GM23338 (cell line): ENCODE results near the gene CNN3. TPM values are rescaled to one million over a fixed set of nuclear protein-coding genes. Genes with fewer than 3 reads are reported as not detected.

Experiments
- ATAC-seq: fragments of 200-7000 bp; cut with Tn5 transposase; 3 replicates; pipeline ENCODE4 v1.9.1; 2020
- DNase-seq: peaks from one replicate; pipeline ENCODE4 v3.0.0-alpha.2; 2015; ENCODE audit warnings: low spot score
- H2AFZ ChIP-seq: fragments of 200-600 bp; sonication (generic); 2 replicates; pipeline ENCODE4 v1.8.0; 2016; ENCODE audit warnings: antibody characterized with exemption, mild to moderate bottlenecking, moderate library complexity
- H3F3A ChIP-seq: fragments of 200-600 bp; sonication (generic); replicated peaks from 2 replicates; pipeline ENCODE4 v1.8.0; 2017; ENCODE audit warnings: antibody characterized with exemption, mixed run types, low read depth
- H3K27ac ChIP-seq: fragments of 200-600 bp; sonication (generic); 2 replicates; pipeline ENCODE4 v1.6.1; 2016; ENCODE audit warnings: low read depth
- H3K27me3 ChIP-seq: fragments of 200-600 bp; sonication (generic); 2 replicates; pipeline ENCODE4 v1.8.0; 2016; ENCODE audit warnings: mild to moderate bottlenecking, mixed run types, moderate library complexity; ENCODE audit not compliant: insufficient read depth
- H3K36me3 ChIP-seq: fragments of 200-600 bp; sonication (generic); 2 replicates; pipeline ENCODE4 v1.8.0; 2016; ENCODE audit warnings: mild to moderate bottlenecking; ENCODE audit not compliant: insufficient read depth
- H3K4me1 ChIP-seq: fragments of 200-600 bp; sonication (generic); 2 replicates; pipeline ENCODE4 v1.8.0; 2016; ENCODE audit warnings: mild to moderate bottlenecking, moderate library complexity; ENCODE audit not compliant: insufficient read depth
- H3K4me2 ChIP-seq: fragments of 200-600 bp; sonication (generic); 2 replicates; pipeline ENCODE4 v1.7.1; 2017; ENCODE audit warnings: mixed run types
- H3K4me3 ChIP-seq: fragments of 200-600 bp; sonication (generic); 2 replicates; pipeline ENCODE4 v1.6.1; 2016; ENCODE audit warnings: mixed run types
- H3K79me2 ChIP-seq: fragments of 200-600 bp; sonication (generic); replicated peaks from 2 replicates; pipeline ENCODE4 v1.8.0; 2017; ENCODE audit warnings: mild to moderate bottlenecking; ENCODE audit not compliant: insufficient read depth
- H3K9me2 ChIP-seq: fragments of 200-600 bp; sonication (generic); 2 replicates; pipeline ENCODE4 v1.8.0; 2017; ENCODE audit not compliant: insufficient read depth
- H4K20me1 ChIP-seq: fragments of 200-600 bp; sonication (generic); replicated peaks from 2 replicates; pipeline ENCODE4 v1.8.0; 2017; ENCODE audit warnings: mild to moderate bottlenecking; ENCODE audit not compliant: insufficient read depth
- H3K27ac Mint-ChIP-seq: 2 replicates; pipeline ENCODE4 v1.8.0; 2020; ENCODE audit warnings: inconsistent platforms, mild to moderate bottlenecking, moderate library complexity, mixed read lengths
- H3K27me3 Mint-ChIP-seq: 3 replicates; pipeline ENCODE4 v1.8.0; 2022; ENCODE audit warnings: low read depth, mild to moderate bottlenecking, moderate library complexity, mixed read lengths, inconsistent platforms; ENCODE audit not compliant: insufficient read depth, poor library complexity
- H3K36me3 Mint-ChIP-seq: 3 replicates; pipeline ENCODE4 v1.8.0; 2021; ENCODE audit warnings: low read depth, mild to moderate bottlenecking, inconsistent platforms, moderate library complexity, mixed read lengths
- H3K4me1 Mint-ChIP-seq: 3 replicates; pipeline ENCODE4 v1.8.0; 2020; ENCODE audit warnings: mild to moderate bottlenecking, inconsistent platforms, mixed read lengths
- H3K4me3 Mint-ChIP-seq: 3 replicates; pipeline ENCODE4 v1.8.0; 2021; ENCODE audit warnings: moderate library complexity, mild to moderate bottlenecking, inconsistent platforms, mixed read lengths
- H3K9me3 Mint-ChIP-seq: 3 replicates; pipeline ENCODE4 v1.8.0; 2020; ENCODE audit warnings: moderate library complexity, mild to moderate bottlenecking, inconsistent platforms, mixed read lengths
- CREB1 ChIP-seq: fragments of 250-450 bp; sonication (Bioruptor Pico); IDR thresholded peaks from 2 replicates; pipeline ENCODE4 v1.5.0; 2020; ENCODE audit warnings: low read depth, mild to moderate bottlenecking, moderate library complexity
- JUNB ChIP-seq: IDR thresholded peaks from one replicate; pipeline ENCODE4 v1.6.1; 2016; ENCODE audit warnings: antibody characterized with exemption; ENCODE audit not compliant: unreplicated experiment
- NANOG ChIP-seq: IDR thresholded peaks from 2 replicates; pipeline ENCODE4 v1.6.1; 2016; ENCODE audit warnings: antibody characterized with exemption, borderline replicate concordance
- ZNF114 ChIP-seq: fragments of 250-450 bp; sonication (Bioruptor Pico); IDR thresholded peaks from 2 replicates; pipeline ENCODE4 v1.5.0; 2020; ENCODE audit warnings: mild to moderate bottlenecking, moderate library complexity
- ZNF331 ChIP-seq: fragments of 250-450 bp; sonication (Bioruptor Pico); IDR thresholded peaks from 2 replicates; pipeline ENCODE4 v1.5.0; 2020; ENCODE audit warnings: low read depth, mild to moderate bottlenecking, moderate library complexity
- polyA plus RNA-seq: library from polyadenylated mRNA; unstranded; fragments of >200 nt; fragmentation: Nextera tagmentation; extraction: Ambion mirVana; gene quantifications from 2 replicates; pipeline ENCODE4 v1.2.1, GENCODE V29; 2016
- total RNA-seq: library from RNA; depleted of rRNA; stranded (reverse); fragments of >200 nt; shearing (Covaris generic); gene quantifications from 2 replicates; pipeline ENCODE4 v1.2.3, GENCODE V29; 2014
- TF ChIP-seq, protein P1 (sequence below): fragments of 250-450 bp; sonication (Bioruptor Pico); IDR thresholded peaks from 2 replicates; pipeline ENCODE4 v1.5.0; 2020; ENCODE audit warnings: mild to moderate bottlenecking, moderate library complexity
- TF ChIP-seq, protein P2 (sequence below), 2 experiments: fragments of 200-600 bp in 1 of 2; sonication (generic) in 1 of 2; conservative IDR thresholded peaks; 2 replicates each; pipeline versions ENCODE4 v1.5.1 to v1.6.1; 2016 to 2017; ENCODE audit warnings: antibody characterized with exemption in 2 of 2, low read depth in 2 of 2, mild to moderate bottlenecking in 2 of 2, moderate library complexity in 1 of 2

Gene CNN3
- total and polyA plus RNA-seq, 2 experiments from 2014 or later = 220 to 312 TPM

DNA sequence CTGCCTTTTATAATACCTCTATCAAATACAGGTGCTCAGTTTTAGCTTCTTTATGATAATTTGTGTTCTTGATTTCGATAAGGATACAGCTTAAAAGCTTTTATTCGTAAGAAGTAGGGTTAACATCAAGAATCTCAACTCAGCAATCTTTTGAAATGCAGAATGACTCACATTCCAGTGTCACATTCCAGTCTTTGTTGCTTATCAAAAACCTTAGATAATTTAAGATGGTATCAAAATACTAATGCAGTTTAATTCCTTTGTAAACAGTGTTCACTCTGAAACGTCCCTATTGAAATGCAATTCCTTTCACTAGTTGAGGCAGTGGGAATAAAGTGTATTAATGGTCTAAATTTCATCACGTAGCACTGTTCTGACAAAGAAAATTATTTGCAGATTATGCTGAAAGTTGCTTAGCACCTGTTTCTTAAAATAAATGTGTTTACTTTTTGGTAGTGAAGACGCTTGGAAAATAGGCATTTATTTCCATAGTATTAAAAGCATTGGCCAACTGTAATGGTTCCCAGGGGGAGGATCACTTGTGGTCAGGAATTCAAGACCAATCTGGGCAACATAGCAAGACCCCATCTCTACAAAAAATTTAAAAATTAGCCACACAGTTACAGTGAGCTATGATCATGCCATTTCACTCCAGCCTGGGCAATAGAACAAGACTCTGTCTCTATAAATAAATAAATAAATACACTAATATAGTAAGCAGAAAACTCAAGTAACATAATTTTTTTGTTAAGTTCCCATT, 10.1 kb upstream of the CNN3 start:
- Histone ChIP-seq H3F3A (no peaks in the 10 kb centered on the region), H2AFZ (no peak overlapping the region), H3K27ac (no peak overlapping the region), H3K27me3 (no peaks in the 10 kb centered on the region), H3K9me2 (no peaks in the 10 kb centered on the region), H3K4me2 (peak overlapping the region; percentile 6; the same call in 1 of the 2 replicates), H3K79me2 (no peaks in the 10 kb centered on the region), H3K36me3 (no peaks in the 10 kb centered on the region), H4K20me1 (no peaks in the 10 kb centered on the region), H3K4me3 (no peak overlapping the region), H3K4me1 (peaks cover 34% of the 10 kb centered on the region)
- Mint-ChIP-seq H3K36me3 (peaks cover 8% of the 10 kb centered on the region; the same call in 1 of the 3 replicates), H3K4me3 (no peak overlapping the region), H3K4me1 (peaks cover 25% of the 10 kb centered on the region), H3K27me3 (peaks cover 4% of the 10 kb centered on the region), H3K9me3 (no peaks in the 10 kb centered on the region), H3K27ac (no peak overlapping the region; the same call in 1 of the 2 replicates)
- no peak for TF ChIP-seq CREB1 (CRISPR knock-in tag)
- TF ChIP-seq, protein P1, sequence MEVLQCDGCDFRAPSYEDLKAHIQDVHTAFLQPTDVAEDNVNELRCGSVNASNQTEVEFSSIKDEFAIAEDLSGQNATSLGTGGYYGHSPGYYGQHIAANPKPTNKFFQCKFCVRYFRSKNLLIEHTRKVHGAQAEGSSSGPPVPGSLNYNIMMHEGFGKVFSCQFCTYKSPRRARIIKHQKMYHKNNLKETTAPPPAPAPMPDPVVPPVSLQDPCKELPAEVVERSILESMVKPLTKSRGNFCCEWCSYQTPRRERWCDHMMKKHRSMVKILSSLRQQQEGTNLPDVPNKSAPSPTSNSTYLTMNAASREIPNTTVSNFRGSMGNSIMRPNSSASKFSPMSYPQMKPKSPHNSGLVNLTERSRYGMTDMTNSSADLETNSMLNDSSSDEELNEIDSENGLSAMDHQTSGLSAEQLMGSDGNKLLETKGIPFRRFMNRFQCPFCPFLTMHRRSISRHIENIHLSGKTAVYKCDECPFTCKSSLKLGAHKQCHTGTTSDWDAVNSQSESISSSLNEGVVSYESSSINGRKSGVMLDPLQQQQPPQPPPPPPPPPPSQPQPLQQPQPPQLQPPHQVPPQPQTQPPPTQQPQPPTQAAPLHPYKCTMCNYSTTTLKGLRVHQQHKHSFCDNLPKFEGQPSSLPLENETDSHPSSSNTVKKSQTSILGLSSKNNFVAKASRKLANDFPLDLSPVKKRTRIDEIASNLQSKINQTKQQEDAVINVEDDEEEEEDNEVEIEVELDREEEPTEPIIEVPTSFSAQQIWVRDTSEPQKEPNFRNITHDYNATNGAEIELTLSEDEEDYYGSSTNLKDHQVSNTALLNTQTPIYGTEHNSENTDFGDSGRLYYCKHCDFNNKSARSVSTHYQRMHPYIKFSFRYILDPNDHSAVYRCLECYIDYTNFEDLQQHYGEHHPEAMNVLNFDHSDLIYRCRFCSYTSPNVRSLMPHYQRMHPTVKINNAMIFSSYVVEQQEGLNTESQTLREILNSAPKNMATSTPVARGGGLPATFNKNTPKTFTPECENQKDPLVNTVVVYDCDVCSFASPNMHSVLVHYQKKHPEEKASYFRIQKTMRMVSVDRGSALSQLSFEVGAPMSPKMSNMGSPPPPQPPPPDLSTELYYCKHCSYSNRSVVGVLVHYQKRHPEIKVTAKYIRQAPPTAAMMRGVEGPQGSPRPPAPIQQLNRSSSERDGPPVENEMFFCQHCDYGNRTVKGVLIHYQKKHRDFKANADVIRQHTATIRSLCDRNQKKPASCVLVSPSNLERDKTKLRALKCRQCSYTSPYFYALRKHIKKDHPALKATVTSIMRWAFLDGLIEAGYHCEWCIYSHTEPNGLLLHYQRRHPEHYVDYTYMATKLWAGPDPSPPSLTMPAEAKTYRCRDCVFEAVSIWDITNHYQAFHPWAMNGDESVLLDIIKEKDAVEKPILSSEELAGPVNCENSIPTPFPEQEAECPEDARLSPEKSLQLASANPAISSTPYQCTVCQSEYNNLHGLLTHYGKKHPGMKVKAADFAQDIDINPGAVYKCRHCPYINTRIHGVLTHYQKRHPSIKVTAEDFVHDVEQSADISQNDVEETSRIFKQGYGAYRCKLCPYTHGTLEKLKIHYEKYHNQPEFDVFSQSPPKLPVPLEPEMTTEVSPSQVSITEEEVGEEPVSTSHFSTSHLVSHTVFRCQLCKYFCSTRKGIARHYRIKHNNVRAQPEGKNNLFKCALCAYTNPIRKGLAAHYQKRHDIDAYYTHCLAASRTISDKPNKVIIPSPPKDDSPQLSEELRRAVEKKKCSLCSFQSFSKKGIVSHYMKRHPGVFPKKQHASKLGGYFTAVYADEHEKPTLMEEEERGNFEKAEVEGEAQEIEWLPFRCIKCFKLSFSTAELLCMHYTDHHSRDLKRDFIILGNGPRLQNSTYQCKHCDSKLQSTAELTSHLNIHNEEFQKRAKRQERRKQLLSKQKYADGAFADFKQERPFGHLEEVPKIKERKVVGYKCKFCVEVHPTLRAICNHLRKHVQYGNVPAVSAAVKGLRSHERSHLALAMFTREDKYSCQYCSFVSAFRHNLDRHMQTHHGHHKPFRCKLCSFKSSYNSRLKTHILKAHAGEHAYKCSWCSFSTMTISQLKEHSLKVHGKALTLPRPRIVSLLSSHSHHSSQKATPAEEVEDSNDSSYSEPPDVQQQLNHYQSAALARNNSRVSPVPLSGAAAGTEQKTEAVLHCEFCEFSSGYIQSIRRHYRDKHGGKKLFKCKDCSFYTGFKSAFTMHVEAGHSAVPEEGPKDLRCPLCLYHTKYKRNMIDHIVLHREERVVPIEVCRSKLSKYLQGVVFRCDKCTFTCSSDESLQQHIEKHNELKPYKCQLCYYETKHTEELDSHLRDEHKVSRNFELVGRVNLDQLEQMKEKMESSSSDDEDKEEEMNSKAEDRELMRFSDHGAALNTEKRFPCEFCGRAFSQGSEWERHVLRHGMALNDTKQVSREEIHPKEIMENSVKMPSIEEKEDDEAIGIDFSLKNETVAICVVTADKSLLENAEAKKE (CRISPR knock-in tag) = no peak
- TF ChIP-seq ZNF114 (CRISPR knock-in tag) = no peak
- TF ChIP-seq JUNB = no peak
- DNase-seq = peak; percentile 68
- peak; percentile 53 for ATAC-seq

DNA sequence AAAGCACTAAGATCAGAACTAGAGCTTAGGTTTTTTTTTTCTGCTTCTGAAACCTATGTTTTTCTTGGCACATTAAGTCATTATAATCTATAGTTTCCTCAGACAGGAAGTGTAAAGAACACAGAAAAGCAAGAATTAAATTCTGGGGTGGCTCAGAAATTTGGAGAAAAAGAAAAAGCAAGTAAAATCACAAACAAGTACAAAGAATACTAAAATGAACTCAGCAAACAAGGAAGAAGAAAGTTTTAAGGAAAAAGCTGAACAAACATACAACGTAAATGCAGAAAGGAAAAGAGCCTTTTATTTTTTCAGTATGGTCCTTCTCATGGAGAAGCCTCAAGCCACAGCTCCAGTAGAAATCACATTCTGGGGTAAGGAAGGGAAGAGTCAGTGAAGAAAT, 8.6 kb upstream of the CNN3 start:
- Mint-ChIP-seq H3K4me1 (peaks cover 28% of the 10 kb centered on the region), H3K27me3 (peaks cover 4% of the 10 kb centered on the region), H3K27ac (peak overlapping the region; percentile 3; the same call in 1 of the 2 replicates), H3K4me3 (no peak overlapping the region), H3K36me3 (peaks cover 11% of the 10 kb centered on the region; the same call in 1 of the 3 replicates), H3K9me3 (no peaks in the 10 kb centered on the region; the same call in 2 of the 3 replicates)
- H3K9me2 ChIP-seq = peaks cover 6% of the 10 kb centered on the region; the same call in 1 of the 2 replicates
- H3K4me2 ChIP-seq = no peak overlapping the region
- no peaks in the 10 kb centered on the region for H4K20me1 ChIP-seq
- ATAC-seq (no peak), DNase-seq (no peak)
- no peak overlapping the region; the same call in 1 of the 2 replicates for H3K27ac ChIP-seq
- no peaks in the 10 kb centered on the region for H3K36me3 ChIP-seq
- H3K4me3 ChIP-seq = no peak overlapping the region
- H3F3A ChIP-seq = no peaks in the 10 kb centered on the region
- H3K4me1 ChIP-seq = peaks cover 34% of the 10 kb centered on the region
- peaks cover 4% of the 10 kb centered on the region for H3K79me2 ChIP-seq
- H2AFZ ChIP-seq = no peak overlapping the region
- H3K27me3 ChIP-seq = no peaks in the 10 kb centered on the region
- no peak for TF ChIP-seq ZNF331 (CRISPR knock-in tag)
- TF ChIP-seq NANOG = no peak
- TF ChIP-seq, protein P2, sequence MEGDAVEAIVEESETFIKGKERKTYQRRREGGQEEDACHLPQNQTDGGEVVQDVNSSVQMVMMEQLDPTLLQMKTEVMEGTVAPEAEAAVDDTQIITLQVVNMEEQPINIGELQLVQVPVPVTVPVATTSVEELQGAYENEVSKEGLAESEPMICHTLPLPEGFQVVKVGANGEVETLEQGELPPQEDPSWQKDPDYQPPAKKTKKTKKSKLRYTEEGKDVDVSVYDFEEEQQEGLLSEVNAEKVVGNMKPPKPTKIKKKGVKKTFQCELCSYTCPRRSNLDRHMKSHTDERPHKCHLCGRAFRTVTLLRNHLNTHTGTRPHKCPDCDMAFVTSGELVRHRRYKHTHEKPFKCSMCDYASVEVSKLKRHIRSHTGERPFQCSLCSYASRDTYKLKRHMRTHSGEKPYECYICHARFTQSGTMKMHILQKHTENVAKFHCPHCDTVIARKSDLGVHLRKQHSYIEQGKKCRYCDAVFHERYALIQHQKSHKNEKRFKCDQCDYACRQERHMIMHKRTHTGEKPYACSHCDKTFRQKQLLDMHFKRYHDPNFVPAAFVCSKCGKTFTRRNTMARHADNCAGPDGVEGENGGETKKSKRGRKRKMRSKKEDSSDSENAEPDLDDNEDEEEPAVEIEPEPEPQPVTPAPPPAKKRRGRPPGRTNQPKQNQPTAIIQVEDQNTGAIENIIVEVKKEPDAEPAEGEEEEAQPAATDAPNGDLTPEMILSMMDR (conservative IDR thresholded peaks at IDR 0.05; ENCODE audit: low read depth in 2 of 2) = no peak
- no peak for TF ChIP-seq ZNF114 (CRISPR knock-in tag)
